HG03378 (cell line): ENCODE results near the gene SULT2A1.
"Not testable (repeated sequence)": the region's sequence is repeated elsewhere in the genome, so short reads cannot be mapped to it uniquely, and the experiment has no call there.

Source experiments
- ATAC-seq: cut with Tn5 transposase; IDR thresholded peaks from one replicate; pipeline ENCODE4 v1.9.1; 2021; ENCODE audit warnings: mild to moderate bottlenecking, moderate library complexity; ENCODE audit not compliant: unreplicated experiment

The SULT2A1 gene, protein sequence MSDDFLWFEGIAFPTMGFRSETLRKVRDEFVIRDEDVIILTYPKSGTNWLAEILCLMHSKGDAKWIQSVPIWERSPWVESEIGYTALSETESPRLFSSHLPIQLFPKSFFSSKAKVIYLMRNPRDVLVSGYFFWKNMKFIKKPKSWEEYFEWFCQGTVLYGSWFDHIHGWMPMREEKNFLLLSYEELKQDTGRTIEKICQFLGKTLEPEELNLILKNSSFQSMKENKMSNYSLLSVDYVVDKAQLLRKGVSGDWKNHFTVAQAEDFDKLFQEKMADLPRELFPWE

DNA sequence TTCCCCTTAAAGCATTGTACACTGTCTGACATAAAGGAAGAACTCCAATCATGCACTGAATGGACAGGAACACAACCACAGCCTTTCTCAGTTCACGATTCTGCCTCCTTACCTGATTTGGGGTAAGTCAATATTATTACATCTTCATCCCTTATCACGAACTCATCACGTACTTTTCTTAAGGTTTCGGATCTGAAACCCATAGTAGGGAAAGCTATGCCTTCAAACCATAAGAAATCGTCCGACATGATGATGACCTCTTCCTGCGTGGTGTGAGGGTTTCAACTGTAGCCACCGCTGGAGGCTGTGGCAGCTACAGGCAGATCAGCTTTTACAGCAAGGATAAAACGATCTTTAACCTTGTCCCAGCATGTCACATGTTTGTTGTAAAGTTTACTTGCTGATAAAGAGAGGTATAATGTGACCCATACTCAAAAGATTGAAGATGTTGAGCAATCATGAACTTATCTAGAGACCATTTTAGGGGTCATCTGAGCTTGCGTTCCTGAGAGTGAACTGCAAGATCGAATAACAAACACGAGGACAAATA is at the start of gene SULT2A1:
SULT2A1 (minus strand) TSS at position 306 of the 550 bp plus-strand sequence; CDS start at position 248, 58 bp downstream.
- ATAC-seq: no peak

DNA sequence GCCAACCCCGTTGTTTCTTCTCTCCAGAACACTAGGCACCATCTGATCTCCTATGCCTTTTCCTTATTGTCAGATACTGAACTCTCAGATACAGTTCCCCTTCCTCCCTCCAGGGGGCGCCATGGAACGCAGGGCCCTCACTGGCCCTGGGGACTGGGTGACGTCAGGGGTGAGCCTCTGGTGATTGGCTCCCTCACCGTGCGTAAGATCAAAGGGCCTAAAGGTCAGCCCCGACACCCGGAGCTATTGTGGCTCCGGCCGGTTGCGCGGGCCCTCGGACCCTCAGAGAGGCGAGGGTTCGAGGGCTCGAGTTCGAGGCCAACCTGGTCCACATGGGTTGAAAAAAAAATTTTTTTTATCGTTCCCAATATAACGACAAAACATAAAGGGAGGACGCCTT is 42.5 kb upstream of the SULT2A1 start:
- ATAC-seq: not testable (repeated sequence)

DNA sequence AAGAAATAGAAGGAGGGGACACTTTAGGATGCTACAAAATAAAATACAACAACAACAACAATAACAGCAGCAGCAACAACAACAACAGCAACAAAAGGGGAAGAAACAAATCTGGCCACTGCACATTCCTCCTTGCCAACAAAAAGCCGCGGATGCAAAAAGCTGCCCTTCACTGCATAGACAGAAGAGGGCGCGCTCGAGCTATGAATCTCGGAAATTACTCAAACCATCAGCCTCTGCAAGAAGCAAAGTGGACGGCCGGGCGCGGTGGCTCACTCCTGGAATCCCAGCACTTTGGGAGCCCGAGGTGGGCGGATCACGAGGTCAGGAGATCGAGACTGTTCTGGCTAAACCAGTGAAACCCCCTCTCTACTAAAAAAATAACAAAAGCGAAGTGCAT is 34.0 kb upstream of the SULT2A1 start:
- not testable (repeated sequence) for ATAC-seq

DNA sequence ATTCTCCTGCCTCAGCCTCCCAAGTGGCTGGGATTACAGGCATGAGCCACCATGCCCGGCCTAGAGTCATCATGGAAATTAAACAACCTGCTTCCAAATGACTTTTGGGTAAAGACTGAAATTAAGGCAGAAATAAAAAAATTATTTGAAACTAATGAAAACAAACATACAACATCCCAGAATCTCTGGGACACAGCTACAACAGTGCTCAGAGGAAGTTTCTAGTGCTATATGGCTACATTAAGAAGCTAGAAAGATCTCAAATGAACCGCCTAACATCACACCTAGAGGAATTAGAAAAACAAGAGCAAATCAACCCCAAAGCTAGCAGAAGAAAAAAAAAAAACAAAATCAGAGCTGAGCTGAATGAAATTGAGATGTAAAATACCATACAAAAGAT is 24.1 kb upstream of the SULT2A1 start:
- not testable (repeated sequence) for ATAC-seq

DNA sequence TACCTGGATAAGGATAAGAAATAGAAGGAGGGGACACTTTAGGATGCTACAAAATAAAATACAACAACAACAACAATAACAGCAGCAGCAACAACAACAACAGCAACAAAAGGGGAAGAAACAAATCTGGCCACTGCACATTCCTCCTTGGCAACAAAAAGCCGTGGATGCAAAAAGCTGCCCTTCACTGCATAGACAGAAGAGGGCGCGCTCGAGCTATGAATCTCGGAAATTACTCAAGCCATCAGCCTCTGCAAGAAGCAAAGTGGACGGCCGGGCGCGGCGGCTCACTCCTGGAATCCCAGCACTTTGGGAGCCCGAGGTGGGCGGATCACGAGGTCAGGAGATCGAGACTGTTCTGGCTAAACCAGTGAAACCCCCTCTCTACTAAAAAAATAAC is 23.2 kb upstream of the SULT2A1 start:
- not testable (repeated sequence) for ATAC-seq

DNA sequence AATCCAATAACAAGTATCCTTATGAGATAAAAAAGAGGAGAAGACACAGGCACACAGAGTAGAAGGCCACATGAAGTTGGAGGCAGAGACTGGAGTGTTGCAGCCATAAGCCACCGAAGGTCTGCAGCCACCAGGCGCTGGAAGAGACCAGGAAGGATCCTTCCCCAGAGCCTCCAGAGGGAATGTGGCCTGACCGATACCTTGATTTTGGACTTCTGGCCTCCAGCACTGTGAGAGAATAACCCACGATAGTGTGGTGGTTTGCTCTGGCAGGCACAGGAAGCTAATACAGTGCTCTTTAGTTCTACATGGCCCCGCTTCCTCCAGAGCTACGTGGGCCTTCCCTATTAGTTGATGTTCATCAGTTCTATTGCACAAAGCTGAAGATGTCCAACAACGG is 15.3 kb upstream of the SULT2A1 start:
- ATAC-seq: no peak

DNA sequence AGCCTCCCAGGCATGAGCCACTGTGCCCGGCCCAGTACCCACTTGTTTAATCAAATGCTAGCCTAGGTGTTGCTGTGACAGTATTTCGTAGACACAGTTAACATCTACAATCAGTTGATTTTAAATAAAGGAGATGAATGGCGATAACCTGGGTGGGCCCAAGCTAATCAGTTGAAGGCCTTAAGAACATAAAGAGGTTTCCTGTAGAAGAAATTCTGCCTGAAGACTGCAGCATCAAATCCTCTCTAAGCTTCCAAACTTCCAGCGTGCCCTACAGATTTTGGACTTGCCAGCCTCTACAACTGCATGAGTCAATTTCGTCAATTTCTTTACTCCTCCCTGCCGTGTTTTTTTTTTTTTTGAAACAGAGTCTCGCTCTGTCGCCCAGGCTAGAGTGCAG is 13.2 kb upstream of the SULT2A1 start:
- ATAC-seq: no peak

DNA sequence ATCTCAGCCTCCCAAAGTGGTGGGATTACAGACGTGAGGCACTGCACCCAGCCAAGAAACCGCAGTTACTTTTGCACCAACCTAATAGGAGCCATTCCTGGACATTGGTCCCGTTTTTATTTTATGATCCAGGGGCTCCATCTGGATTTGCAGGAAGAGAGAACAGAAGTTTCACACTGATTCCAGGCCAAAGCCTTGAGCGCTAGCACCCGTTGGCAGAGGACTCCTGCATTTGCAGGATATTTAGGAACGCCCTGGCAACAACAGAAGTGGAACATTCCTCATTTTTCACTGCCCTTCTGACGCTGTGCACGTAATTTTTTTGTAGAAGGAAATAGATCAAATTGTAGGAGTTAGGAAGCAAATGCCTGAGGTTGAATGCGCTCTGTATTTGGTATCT is 11.7 kb upstream of the SULT2A1 start:
- no peak for ATAC-seq

DNA sequence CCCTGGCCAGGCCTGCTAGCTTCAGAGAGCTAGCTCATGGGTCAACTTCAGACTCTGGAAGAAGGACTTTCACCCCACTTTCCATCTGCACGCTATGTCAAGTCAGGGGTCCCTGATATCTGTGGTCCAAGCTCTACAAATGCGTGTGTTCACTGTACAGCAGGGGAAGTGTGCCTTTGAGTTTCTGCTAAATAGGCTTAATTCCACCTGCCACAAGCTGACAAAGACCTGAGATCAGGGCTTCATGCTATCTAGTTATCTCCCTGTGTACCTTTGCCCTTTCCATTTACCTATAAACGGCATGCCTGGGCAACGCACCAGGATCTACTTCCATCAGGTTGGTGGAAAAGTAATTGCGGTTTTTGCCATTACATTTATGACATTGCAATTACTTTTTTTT is 10.7 kb upstream of the SULT2A1 start:
- no peak for ATAC-seq

DNA sequence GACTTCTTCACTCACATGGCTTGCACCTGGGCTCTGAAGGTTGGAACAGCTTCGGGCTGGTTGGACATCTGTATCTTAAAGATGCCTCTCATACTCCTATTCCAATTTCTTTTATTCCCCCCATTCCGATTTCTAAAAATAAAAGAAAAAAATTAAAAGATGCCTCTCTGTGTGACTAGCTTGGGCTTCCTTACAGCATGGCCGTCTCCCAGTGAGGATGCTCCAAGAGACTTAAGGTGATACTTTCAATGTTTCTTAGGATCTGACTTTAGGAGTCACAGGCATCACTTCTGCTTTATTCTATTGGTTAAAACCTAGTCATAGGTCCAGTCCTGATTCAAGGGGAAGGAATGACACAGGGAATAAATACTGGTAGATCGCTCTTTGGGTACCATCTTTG is 9.9 kb upstream of the SULT2A1 start:
- ATAC-seq: no peak

DNA sequence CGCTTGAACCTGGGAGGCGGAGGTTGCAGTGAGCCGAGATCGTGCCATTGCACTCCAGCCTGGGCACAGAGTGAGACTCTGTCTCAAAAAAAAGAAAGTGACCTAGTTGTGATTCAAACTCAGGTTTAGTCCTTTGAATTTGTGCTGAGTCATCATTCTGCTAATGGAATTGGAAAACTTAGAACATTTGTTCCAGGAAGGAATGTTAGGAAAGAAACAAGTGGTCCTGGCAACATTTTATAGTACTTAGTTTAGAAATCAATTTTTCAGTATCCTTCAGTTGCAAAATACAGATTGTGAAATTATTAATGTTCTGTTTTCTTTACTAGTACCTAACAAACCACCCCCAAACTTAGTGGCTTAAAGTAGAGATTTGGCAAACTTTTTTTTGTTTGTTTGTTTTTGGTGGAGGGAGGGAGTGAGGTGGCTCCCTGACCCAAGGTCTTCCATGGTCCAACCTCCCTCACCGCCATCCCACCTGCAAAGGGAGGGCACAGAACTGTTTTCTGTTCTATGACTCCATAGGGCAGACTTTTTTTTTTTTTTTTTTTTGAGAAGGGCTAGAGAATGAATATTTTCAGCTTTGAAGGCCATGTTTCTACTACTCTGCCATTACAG is 9.2 kb upstream of the SULT2A1 start:
- ATAC-seq: no peak

DNA sequence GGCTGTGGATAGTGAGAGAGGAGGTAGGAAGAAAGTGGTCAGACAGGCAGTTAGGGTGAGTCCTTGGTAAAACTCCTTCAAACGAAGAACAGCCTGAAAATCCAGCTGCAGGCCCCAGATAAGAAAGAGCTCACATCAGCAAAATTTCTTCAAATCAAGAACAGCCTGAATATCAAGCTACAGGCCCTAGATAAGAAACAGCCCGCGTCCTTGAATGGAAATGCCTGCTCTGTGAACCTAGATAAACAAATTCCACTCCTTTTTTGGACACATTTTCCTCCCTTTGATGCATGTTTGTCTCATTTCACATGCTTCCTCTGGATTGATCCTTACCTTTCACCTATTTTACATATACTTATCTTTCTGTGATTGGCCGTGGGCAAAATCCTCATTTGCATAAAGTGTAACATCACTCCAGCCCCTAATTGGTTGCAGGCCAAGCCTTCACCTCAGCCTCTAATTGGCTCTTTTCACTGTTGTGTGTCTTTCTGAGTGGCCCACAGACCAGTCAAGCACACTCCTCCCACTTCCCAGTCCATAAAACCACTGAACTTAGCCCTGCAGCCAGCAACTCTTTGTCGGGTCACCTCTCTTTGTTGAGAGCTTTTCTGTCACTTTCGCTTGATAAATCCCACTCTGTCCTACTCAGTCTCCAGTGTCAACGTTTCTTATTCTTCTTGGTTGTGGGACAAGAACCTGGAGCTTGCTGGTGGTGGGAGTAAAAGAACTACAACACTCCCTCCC is 6.0 kb upstream of the SULT2A1 start:
- ATAC-seq: no peak

DNA sequence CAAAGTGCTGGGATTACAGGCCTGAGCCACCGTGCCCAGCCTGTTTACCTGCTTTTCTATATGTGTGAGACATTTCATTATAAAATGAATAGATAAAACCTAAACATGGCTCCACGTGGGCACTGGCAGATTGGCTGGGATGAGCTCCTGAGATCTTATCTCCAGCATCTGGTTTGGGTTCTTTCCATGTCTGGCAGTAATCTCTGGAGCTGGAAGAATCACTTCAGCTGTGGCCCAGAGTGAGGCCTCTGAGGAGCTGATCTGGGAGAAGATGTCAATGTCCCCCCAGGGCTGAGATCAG is 5.5 kb upstream of the SULT2A1 start:
- ATAC-seq: no peak

DNA sequence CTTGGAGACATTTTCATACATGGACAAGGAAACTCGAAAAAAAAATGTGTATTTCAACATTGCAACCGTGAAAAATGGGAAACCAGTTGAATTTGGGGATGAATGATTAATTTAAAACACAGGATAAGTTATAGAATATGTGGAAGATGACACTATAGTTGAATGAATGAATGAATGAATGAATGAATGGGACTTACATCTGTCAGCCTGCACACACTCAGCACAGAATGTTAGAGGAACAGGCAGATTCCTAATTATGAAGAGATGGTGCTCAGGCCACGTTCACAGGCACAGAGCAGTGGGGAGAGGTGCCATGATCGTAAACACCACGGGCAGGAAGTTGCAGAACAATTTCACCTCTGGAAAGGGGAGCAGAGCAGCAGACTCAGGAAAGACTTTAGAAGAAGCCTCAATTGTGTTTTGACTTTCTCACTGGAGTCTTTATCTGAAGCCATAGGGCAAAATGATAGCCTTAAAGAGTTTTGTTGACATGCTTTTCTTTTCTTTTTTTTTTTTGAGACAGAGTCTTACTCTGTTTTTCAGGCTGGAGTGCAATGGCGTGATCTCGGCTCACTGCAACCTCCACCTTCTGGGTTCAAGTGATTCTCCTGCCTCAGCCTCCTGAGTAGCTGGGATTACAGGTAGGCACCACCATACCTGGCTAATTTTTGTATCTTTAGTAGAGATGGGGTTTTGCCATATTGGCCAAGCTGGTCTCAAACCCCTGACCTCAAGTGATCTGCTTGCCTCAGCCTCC is 4.9 kb upstream of the SULT2A1 start:
- ATAC-seq: no peak

DNA sequence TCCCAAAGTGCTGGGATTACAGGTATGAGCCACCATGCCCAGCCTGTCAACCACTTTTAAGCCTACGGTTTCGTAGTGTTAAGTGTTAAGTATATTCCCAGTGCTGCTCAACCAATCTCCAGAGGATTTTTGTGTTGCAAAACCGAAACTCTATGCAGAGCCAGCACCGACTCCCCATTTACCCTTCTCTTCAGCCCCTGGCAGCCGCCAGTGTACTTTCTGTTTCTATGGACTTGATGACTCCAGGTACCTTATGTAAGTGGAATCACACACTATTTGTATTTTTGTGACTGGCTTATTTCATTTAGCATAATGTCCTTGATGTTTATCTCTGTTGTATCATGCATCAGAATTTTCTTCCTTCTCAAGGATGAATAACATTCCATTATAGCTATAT is 1.1 kb downstream of the SULT2A1 start:
- ATAC-seq: no peak

DNA sequence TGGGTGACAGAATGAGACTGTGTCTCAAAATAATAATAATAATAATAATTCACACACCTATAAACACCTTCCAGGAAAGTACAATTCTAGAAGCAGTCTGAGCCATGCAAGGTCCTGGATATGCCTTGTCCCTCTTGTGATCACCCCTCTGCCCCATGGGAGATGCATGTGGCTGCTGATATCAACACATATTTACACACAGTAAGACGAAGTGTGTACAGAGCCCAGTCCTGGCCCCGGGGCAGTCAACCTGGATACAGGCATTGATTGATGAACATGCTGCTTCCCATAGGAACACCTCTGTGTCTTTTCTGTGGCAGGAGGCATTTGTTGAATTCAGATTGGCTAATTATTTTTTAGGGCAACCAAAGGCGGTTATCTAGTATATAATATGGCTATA is 3.2 kb downstream of the SULT2A1 start:
- ATAC-seq: no peak

DNA sequence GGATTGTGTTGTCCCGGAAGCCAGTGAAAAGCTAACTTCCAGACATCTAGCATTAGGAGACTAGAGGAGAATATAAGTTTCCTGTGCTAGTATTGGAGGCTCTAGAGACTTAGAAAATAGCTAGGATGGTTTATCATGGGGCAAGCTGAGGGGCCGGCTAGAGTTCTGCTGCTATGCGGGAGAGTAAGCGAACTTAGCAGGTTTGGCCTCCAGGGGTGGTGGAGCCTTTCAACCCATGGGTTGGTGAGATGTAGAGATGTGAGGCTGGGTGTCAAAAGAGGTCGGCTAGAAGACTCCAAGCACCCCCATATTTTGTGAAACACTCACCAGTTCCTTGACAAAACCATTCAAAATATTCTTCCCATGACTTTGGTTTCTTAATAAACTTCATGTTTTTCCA is 4.4 kb downstream of the SULT2A1 start:
- no peak for ATAC-seq

DNA sequence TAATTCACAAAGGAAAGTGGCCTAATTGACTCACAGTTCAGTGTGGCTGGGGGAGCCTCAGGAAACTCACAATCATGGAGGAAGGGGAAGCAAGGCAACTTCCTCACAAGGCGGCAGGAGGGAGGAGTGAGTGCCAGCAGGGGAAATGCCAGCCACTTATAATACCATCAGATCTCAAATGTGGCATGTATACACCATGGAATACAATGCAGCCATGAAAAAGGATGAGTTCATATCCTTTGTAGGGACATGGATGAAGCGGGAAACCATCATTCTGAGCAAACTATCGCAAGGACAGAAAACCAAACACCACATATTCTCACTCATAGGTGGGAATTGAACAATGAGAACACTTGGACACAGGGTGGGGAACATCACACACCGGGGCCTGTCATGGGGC is 6.7 kb downstream of the SULT2A1 start:
- not testable (repeated sequence) for ATAC-seq

DNA sequence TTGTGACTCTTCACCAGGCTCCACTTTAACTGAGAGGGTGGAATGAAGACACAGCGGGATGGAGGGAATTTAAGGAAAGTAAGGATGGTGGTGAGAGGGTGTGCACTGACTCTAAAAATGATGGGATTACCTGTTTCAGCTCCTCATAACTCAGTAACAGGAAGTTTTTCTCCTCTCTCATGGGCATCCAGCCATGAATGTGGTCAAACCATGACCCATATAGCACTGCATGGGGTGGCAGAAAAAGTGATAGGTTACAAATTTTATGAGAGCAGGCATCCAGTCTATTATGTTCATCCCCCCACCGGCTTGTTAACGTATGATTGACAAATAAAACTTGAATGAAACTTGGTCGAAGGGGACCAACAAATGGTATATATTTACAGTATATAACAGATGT is 7.2 kb downstream of the SULT2A1 start:
- ATAC-seq: no peak

DNA sequence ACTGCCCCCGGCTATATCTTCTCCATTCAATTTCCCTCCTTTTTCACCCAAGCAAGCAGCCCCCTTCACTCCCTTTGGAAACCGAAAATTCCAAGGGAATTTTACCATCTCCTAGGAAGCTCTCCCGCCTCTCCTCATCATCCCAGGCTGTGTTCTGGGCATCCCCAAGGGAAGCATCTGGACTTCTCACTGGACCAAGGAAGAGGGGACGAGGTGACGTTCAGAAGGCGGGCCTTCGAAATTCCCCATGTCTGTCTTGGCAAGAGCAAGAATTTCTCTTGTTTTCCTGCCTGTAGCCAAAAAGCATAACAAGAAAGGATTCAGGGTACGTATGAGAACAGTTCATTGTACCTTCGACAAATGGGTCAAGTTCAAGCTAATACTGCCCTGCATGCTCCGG is 20.9 kb downstream of the SULT2A1 start:
- ATAC-seq: no peak

DNA sequence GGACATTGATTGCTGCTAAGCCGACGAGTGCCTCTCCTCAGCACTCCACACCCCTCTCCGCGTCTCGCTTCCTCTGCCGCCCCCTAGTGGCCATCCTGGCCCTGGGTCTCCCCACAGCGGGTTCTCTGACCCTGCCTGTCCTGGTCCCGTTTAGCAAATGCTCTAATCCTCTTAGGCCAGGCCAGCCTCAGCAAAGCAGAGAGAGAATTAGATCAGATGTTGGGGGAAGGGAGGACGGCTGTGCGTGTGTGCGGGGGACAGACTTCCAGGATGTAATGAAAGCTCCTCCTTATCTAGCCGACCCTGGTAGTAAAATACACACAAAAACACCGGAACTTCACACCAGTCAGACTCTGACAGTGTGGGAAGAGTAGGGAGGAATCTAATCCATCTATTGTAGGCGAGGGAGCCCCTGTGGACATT is 22.6 kb downstream of the SULT2A1 start:
- ATAC-seq: no peak
